Retinal pigment epithelial cell (primary cell): ENCODE data around the gene ZNF655.

Experiments used
- DNase-seq: peaks from one replicate; pipeline ENCODE4 v3.0.0-alpha.2; 2010; ENCODE audit warnings: low read depth
- H3K4me3 ChIP-seq: 2 replicates; pipeline ENCODE4 v1.5.1; 2011; ENCODE audit warnings: mild to moderate bottlenecking, low read length, control low read depth, moderate library complexity
- TF ChIP-seq, protein P1 (sequence below): conservative IDR thresholded peaks from 2 replicates; pipeline ENCODE4 v1.5.1; 2011; ENCODE audit warnings: low read depth, low read length, control low read depth, inconsistent platforms

ZNF655 gene

GRCh38 chr7:99551767-99552463 lies 6.5 kb upstream of the ZNF655 start, which contains the start of gene FAM200A:
FAM200A (minus strand) TSS chr7:99552114; CDS start chr7:99548407, 3,707 bp downstream.
- TF ChIP-seq, protein P1, sequence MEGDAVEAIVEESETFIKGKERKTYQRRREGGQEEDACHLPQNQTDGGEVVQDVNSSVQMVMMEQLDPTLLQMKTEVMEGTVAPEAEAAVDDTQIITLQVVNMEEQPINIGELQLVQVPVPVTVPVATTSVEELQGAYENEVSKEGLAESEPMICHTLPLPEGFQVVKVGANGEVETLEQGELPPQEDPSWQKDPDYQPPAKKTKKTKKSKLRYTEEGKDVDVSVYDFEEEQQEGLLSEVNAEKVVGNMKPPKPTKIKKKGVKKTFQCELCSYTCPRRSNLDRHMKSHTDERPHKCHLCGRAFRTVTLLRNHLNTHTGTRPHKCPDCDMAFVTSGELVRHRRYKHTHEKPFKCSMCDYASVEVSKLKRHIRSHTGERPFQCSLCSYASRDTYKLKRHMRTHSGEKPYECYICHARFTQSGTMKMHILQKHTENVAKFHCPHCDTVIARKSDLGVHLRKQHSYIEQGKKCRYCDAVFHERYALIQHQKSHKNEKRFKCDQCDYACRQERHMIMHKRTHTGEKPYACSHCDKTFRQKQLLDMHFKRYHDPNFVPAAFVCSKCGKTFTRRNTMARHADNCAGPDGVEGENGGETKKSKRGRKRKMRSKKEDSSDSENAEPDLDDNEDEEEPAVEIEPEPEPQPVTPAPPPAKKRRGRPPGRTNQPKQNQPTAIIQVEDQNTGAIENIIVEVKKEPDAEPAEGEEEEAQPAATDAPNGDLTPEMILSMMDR = no peak
- H3K4me3 ChIP-seq = peak within 1 kb of the TSS; percentile 98

DNA sequence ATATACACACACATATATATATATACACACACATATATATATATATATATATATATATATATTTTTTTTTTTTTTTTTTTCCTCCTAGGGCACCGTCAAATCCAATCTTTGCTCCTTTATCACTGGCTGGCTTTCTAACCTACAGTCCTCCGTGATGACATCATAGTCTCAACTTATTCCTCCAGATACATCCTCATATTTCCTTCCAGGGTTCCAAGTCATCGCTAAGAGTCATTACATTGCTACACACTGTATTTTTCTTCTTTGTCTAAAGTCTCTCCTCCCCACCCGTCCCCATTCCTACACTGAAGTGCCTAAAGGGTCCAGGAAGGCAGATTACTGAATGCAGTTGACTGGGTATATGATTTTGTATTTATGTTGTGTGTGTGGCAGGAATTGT lies 5.4 kb upstream of the ZNF655 start:
- DNase-seq = no peak
- TF ChIP-seq, protein P1 = no peak
- no peak overlapping the region for H3K4me3 ChIP-seq

More at GRCh38 chr7:99551767-99552463, 6.5 kb upstream of the ZNF655 start, which contains the start of gene FAM200A:
- peak; percentile 83 for DNase-seq

DNA sequence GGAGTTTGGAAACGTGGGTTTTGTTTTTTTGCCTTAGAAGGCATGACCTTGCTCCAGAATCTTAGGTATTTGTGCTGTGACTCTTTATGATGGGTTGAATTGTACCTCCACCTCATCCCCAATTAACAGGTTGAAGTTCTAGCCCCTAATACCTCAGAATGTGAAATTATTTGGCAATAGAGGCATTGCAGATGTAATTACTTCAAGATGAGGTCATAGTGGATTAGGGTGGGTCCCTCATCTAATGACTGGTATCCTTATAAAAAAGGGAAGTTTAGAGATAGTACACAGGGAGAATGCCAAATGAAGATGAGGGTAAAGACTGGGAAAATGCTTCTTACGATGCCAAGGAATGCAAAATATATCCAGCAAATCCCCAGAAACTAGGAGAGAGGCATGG lies 3.5 kb upstream of the ZNF655 start:
- no peak for DNase-seq
- TF ChIP-seq, protein P1 = no peak
- no peak overlapping the region for H3K4me3 ChIP-seq

- DNase-seq = no peak
Measured at GRCh38 chr7:99557196-99557607, 1.2 kb upstream of the ZNF655 start.

GRCh38 chr7:99557940-99558305 lies 519 bp upstream of the ZNF655 start:
- no peak for DNase-seq
- peak overlapping the region; percentile 95 for H3K4me3 ChIP-seq
- TF ChIP-seq, protein P1 = no peak

More at GRCh38 chr7:99557196-99557607, 1.2 kb upstream of the ZNF655 start:
- TF ChIP-seq, protein P1 = no peak
- H3K4me3 ChIP-seq = peak overlapping the region; percentile 95

DNA sequence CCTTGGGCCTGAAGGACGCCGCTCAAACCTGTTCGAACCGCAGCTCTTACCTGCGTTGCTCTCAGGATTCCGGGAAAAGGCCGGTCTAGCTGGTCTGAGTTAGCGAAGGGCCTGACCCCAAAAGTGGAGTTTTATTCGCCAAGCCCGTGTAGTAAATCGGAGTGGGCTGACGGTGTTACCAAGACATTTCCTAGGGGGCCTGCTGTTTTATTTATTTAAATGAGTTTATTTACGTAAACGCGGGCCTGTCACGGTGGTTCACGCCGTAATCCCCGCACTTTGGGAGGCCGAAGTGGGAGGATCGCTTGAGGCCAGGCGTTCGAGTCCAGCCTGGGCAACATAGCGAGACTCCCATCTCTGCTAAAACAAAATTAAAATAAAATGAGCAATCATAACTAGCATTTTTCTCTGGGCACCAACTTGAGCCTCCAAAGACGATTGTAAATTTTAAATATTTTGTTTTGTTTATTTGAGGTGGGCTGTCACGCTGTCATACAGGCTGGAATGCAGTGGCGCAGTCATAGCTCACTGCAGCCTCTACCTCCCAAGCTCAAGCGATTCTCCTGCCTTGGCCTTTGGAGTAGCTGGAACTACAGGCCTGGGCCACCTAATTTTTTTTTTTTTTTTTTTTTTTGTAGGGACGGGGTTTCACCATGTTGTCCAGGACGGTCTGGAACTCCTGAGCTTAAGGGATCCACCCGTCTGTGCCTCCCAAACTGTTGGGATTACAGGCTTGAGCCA lies 903 bp downstream of the ZNF655 start:
- TF ChIP-seq, protein P1 = no peak
- H3K4me3 ChIP-seq = peak overlapping the region; percentile 95
- DNase-seq = no peak
